Measurements from ENCODE around the gene NSG2.
"Not testable (repeated sequence)": the region's sequence is repeated elsewhere in the genome, so short reads cannot be mapped to it uniquely, and the experiment has no call there.

Gene NSG2

DNA sequence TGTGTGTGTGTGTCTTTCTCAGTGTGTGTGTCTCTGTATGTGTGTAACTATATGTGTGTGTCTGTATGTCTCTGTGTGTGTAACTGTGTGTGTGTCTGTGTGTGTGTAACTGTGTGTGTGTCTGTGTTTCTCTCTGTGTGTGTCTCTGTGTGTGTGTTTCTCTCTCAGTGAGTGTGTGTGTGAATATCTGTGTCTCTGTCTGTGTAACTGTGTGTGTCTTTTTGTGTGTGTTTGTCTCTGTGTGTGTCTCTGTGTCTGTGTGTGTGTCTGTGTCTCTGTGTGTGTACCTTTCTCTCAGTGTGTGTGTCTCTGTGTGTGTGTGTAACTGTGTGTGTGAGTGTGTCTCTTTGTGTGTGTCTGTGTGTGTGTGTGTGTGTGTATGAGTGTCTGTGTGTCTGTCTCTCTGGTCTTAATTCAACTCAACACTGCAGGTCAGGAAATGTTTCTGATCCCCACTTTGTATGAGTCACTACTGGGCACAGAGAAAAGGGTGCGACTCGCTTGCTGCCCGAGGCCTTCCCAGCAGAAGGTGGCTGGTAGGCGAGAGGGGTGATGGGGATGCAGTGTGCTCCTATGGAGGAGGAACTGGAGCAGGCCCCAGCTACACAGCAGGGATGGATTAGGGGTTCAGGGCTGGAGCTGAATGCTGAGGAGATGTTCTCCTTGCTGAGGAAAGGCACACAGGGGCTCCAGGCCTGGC, 52.1 kb downstream of the NSG2 start:
- in situ Hi-C loops (cut with HindIII; ENCODE audit: low sequenced_read_pairs): no loop called here

DNA sequence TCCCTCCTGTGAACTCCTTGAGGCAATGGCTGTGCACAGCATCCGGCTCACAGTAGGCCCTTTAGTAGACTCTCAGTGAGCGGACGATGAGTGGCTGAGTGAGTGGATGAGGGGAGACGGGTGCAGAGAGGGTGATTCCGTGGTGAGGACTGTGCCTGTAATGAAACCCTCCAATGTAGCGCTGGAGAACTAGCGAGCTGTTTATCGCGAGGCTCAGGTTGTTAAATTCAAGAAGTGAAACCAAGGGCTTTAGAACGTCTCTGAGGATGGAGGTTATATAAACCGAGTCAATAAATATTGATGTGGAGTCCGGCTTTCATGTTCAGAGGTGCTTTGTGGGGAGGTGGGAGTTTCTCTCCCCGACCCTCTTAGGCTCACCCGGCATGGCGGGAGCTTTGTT, 53.2 kb downstream of the NSG2 start:
- in situ Hi-C loops (cut with HindIII; ENCODE audit: low sequenced_read_pairs): no loop called here

DNA sequence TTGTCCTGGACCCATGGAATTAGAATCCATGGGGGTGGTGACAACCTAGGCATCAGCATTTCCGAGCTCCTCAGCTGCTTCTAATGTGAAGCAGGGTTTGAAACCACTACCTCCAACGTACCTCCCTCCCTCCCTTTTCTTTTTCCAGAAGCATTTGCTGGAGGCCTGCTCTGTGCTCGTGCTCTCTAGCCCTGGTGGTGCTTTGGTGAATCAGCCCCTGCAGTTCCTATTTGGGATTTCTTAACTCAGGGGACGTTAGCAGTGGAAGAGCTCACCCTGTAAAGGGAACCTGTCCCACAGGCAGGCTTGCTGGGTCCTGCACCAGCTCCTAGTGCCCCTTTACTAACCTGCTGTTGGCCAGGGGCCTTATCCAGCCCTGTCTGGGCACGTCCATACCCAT, 55.0 kb downstream of the NSG2 start:
- in situ Hi-C loops (cut with HindIII; ENCODE audit: low sequenced_read_pairs): no loop called here

DNA sequence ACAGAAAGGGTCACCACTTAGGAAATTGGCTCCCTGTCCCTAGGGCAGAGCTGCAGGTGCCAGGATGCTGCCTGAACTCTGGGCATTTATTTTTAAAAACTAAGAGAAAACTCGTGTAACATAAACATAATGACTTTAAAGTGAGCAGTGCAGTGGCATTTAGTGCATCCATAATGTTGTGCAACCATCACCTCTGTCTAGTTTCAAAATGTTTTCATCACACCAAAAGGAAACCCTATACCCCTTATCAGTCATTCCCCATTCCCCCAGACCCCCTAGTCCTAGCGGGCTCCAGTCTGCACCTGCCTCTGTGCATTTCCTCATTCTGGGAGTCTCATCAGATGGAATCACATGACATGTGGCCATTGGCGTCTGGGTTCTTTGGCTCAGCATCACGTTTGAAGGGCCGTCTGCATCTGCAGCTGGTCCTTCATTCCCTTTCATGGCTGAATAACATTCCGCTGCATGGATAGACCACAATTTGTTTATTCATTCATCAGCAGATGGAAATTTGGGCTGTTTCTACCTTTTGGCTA, 55.8 kb downstream of the NSG2 start:
- in situ Hi-C loops (cut with HindIII; ENCODE audit: low sequenced_read_pairs): no loop called here

DNA sequence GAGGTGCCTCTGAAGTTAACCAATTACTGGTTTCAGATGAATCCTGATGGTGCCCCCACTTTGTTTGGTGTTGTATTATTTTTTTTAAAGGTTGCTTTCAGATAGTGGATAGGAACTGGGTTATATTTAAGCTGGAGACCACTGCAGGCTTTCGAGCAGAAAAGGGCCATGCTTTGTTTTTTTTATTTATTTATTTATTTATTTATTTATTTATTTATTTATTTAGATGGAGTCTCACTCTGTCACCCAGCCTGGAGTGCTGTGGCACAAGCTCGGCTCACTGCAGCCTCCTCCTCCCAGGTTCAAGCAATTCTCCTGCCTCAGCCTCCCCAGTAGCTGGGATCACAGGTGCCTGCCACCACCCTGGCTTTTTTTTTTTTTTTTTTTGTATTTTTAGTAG, 57.1 kb downstream of the NSG2 start:
- in situ Hi-C loops (cut with HindIII; ENCODE audit: low sequenced_read_pairs): not testable (repeated sequence)

DNA sequence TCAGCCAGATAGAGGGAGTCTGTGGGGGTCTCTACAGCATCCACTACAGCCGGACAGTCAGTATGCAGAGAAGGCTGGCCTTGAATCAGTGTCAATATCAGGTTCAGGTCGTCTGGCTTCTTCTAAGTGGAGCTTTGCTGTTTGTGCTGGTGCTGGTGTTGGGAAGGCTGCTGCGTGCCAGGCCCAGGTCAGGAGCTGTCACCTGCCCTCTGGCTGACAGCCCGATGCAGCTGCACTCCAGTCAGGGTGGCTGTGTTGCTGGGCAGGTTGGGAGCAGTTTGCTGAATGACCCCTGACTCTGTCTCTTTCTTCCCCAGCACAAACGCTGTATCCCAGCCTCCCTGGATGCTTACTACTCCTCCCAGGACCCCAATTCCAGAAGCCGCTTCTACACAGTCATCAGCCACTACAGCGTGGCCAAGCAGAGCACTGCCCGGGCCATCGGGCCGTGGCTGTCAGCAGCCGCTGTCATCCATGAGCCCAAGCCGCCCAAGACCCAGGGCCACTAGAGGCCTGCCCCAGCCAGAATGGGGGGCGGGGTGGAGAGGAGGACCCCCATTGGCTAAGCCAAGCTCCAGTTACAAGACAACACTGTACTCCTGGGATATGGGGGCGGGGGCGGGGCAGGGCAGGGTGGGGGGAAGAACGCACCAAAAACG, 61.6 kb downstream of the NSG2 start:
- in situ Hi-C loops (cut with HindIII; ENCODE audit: low sequenced_read_pairs): no loop called here

DNA sequence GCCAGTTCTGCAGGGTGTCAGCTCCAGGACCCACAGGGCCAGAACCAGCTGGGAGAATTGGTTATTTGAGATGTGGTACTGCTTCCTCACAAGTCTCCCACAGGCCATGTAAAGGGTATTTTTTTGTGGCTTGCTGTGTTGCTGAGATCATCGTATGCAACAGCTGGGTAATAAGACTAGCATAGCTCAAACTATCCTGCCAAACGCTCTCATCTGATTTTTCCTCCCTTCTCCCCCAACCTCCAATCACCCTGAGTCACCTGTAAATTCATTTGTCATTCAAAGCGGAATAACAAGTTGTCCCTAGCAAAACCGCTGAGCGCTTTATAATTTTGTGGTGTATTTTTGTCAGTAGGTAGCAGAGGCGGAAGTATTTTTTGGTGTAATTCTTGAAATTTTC, 63.2 kb downstream of the NSG2 start:
- in situ Hi-C loops (cut with HindIII; ENCODE audit: low sequenced_read_pairs): no loop called here

DNA sequence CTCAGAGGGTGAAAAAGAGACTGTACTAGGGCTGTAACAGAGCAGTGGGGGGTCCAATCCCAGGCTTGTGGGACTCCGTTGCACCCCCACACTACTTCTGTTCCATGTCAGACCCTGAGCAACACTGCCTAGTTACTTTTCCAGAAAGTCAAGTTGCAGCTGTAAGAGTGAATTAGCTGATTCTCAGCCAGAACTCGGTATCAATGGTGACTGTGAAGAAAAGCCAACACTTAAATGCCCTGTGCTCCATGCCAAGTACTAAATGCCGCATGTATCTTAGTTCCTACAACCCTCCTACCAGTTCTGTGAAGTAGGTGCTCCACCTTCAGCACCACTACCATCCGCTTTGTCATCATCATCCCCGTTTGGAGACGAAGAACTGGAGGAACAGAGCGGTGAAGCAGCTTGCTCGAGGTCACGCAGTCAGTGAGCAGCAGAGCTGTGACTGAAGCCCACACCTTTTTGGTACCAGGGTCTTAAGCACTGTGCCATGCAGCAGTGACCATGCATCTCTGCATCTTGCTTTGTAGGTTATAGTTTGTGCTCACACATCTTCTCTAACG, 64.3 kb downstream of the NSG2 start:
- in situ Hi-C loops (cut with HindIII; ENCODE audit: low sequenced_read_pairs): no loop called here

DNA sequence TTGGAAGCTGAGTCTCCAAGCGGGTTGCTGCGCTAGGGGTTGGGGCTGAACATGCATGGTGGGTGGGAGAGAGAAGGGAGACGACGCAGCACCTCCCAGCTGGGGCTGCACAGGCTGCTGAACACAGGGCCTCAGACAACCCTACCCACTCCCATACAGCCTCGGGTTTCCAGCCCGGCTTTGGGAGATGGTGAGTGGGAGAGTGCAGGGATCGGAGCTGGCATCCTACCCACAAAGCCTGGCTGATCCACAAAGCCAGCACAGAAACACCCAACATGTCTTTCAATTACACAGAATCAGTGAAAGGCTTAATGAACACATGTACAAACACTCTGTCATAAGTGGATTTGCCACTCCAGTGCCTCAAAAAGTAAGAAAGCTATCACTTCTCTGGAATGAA, 64.8 kb downstream of the NSG2 start:
- in situ Hi-C loops (cut with HindIII; ENCODE audit: low sequenced_read_pairs): no loop called here

DNA sequence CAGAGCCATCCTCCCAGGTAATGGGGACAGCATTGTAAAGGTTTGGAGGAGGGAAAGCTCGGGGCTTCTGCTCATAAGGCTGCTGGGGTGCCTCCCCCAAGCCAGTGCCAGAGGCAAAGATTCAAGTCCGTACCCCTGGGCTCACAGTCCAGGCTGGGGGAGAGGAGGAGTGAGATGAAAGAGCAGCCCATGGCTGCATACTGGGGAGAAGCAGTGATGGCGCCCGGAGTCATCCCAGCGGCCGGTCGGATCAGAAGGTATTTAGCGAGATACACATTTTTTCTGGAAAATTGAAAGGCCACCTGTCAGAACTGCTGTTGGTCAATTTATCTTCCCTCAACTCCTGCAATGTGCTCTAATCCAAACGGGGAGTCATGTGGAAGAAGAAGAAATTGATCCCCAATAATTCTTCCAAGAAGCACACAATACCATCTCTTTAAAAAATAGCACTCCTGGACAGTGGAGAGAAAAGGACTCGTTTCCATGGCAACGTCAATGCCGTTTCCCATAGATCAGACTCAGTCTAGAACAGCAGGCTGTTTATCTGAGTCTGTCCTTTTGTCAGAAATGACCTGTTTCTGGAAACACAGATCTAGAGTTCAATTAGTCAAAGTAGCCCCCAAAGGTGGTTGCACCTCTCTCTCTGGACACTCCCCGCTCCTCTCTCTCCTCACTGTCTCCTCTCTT, 65.9 kb downstream of the NSG2 start:
- in situ Hi-C loops (cut with HindIII; ENCODE audit: low sequenced_read_pairs): no loop called here

DNA sequence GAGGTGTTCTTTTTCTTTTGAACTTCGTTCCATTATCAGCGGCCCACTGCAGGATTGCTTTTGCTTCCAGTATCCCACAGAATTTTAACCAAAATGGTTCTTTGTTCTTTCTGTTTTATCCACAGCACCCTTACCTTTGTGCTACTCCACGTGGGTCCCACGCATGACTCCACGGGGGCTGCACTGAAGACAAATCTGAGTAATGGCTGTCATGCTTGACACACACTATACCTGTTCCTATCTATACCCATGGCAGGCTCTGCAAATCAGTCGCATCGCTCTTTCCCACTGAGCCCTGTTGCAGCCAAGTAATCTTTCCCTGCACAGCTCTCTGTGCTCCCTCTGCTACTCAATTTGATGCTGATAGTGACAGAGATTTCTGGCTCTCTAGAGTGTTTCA, 69.7 kb downstream of the NSG2 start:
- in situ Hi-C loops (cut with HindIII; ENCODE audit: low sequenced_read_pairs): loop anchor here (5.0 kb wide), 1 partner anchor 33 kb away; no protein-coding TSS in a partner anchor

DNA sequence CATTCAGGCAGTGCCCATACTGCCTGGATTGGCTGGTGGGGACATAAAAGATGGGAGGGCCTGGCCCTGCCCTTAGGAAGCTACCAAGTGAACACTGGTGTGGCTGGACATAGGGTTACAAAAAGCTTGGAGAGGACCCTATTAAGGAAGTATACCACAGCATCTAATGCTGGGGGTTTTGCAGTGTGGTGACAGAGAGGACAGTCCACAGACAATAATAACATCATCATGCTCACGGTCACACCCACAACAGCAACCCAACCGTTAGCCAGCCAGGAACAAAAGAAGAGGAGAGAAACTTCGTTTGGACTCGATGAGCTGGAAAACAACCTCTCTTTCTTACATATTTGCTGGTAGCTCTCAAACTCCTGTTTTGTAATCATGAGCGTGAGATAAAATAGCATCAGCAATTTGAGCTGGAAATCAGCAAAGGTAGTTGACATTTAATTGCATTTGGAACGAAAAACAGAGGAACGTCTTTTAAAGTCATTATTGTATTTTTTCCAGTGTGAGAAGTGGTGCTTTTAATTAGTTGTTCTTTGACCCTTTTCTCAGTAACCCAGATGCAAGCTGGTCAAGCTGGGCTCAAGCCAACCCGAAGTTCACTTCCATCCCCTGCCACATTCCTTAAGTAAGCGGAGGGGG, 73.4 kb downstream of the NSG2 start:
- in situ Hi-C loops (cut with HindIII; ENCODE audit: low sequenced_read_pairs): loop anchor here (5.0 kb wide), 1 partner anchor 37 kb away; no protein-coding TSS in a partner anchor

DNA sequence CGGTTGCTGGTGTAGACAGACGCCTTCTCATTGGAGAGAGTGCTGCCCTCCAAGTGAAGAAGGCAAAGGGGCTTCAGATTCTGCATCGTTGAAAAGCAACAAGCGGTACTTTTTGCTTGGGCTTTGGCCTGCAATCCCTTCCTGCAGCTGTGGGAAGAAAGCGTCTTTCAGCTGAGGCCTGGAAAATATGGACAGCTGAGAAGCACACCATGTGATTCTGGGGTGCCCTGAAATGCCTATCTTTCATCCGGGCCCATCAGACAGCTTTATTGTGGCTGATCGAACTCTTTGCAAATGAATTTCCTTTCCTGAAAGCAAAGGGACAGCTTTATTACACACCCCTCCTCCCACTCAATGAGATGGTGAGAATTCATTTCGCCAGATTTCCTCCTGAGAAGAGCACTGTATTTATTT, 74.0 kb downstream of the NSG2 start:
- in situ Hi-C loops (cut with HindIII; ENCODE audit: low sequenced_read_pairs): loop anchor here (5.0 kb wide), 1 partner anchor 37 kb away; no protein-coding TSS in a partner anchor

DNA sequence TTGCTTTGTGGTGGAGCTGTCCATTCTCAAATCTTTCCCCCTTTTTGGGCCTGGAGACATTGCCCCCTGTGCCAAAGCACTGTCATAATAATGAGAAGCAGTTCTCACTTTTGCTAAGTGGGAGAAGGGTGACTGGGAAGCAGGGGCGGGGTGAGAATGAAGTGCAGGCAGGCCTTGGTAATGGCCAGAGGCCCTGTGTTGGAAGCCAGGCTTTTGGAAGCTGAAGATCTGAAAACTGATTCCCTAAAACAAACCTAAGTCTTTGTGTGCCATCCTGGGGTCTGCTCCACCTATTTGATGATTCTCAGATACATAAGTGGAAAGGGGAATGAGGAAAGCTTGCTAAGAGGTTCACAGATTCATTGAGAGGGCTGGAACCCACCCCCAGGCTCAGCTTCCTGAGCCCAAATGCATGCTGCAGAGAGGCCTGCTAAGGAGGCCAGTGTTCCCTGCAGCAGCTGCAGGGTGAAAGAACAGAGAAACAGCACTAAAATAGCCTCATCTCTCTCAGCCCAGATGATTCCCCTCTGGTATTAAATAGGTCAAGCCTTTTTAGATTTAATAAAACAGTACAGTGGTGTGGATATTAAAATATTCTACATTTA, 75.0 kb downstream of the NSG2 start:
- in situ Hi-C loops (cut with HindIII; ENCODE audit: low sequenced_read_pairs): no loop called here

DNA sequence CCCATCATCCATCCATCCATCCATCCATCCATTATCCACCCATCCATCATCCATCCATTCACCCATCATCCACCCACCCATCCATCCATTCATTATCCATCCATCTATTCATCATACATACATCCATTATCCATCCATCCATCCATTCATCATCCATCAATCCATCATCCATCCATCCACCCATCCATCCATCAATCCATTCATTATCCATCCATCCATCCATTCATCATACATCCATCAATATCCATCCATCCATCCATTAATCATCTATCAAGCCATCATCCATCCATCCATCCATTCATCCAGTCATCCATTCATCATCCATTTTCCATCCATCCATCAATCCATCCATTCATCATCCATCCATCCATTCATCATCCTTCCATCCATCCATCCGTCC, 89.0 kb downstream of the NSG2 start:
- in situ Hi-C loops (cut with HindIII; ENCODE audit: low sequenced_read_pairs): no loop called here

DNA sequence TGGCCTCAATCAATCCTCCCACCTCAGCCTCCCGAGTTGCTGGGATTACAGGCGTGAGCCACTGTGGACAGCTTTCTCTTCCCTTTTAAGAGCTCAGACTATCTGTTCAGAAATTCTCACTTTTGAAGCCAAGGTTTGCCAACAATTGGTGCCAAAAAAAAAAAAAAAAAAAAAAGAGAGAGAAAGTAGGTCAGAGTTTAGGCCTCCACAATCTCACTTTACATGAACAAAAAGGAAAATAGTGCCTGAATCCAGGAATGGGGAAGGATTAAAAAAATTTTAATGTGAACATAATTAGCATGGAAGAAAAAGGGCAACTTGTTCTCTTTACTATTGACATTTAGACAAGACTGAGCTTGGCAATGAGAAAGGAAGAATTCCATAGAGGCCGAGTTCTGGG, 94.1 kb downstream of the NSG2 start:
- in situ Hi-C loops (cut with HindIII; ENCODE audit: low sequenced_read_pairs): no loop called here

DNA sequence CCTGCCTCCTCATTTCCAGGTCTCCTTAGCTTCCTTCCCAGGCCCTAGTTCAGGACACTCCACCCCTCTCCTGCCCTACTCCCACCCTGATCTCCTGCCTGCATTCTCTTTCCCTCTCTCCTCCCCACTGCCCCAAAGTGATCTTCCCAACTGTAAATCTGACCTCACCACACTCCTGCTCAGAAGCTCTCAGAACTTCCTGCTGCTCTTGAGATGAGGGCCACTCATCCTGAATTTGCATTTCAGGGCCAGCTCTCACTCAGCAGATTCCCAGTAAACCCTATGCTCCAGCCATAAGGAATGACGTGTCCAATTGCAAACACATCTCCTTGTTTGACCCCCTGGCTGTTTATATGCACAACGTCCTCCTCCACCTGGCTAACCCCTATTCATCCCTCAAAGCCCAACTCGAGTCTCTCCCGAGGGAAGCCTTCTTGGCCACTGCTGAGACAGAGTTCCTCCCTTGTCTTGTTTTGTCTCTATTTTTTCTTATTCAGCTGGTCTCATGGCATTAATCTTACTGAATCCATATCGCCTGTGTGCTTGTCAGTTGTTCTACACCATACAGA, 95.0 kb downstream of the NSG2 start:
- in situ Hi-C loops (cut with HindIII; ENCODE audit: low sequenced_read_pairs): no loop called here

DNA sequence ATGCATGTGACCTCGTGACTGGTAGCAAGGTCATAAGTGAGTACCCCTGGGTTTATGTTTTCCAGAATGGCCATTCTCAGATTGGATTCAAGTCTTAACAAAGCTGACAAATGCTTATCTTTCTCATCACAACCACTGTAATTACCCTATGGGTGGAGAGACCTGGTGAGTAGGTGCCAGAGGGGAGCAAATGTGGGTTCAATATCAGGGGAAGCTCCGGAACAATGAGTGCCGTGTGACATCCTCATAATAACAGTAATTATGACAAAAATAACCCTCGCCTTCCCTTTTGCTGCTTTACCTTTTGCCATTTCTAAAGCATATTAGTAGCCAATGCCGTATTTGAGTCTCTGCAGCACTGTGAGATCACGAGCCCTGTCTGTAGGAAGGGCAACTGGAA, 95.9 kb downstream of the NSG2 start:
- in situ Hi-C loops (cut with HindIII; ENCODE audit: low sequenced_read_pairs): no loop called here

DNA sequence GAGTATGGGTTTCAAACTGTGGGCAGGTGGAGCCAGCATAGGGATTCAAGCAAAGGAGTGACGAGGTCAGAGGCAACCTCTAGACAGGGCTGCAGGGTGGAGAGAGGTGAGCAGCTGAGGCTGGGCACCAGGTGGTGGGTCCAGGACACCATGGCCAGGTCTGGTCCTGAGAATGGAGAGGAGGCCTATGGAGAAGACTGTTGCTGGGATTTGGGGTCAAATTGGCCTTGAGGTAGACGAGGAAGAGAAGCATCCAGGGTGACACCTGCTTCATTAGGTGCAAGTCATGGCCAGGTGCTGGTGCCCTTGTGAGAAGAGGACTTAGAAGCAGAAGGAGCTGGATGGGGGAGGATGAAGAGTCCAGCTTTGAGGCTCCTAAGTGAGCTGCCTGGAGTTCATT, 99.6 kb downstream of the NSG2 start:
- in situ Hi-C loops (cut with HindIII; ENCODE audit: low sequenced_read_pairs): no loop called here

DNA sequence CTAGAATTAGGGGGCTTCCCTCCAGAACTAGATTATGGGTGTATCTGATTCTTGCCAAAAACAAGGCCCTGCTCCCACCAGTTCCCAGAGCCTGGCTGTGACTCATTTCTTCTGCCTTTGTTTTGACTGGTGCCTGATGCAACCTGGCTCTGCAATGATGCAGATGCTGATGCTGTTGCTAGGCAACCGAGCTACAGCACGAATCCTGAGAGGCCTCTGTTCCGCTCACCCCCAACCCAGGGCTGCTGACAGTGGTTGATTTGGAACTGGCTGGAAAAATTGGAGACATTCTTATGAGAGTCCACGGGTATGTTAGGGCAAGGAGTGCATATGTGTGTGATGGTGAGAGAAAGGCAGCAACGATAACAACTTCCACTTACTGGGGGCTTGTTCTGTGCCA, 100.3 kb downstream of the NSG2 start:
- in situ Hi-C loops (cut with HindIII; ENCODE audit: low sequenced_read_pairs): no loop called here
